Upper lobe of left lung (tissue), 4 donors: ENCODE data around the gene TEDC2.

Source experiments
- EP300 ChIP-seq, 4 donors: sonication (generic); formaldehyde crosslinking; IDR thresholded peaks; one replicate each; pipeline ENCODE4 v1.5.1; 2017; ENCODE audit warnings: antibody characterized with exemption in 4 of 4, control low read depth in 2 of 4
- POLR2A ChIP-seq, 4 donors: fragments of 450-650 bp; IDR thresholded peaks; one replicate each; pipeline ENCODE4 v1.5.1; 2016 to 2017; ENCODE audit warnings: antibody characterized with exemption in 4 of 4, mild to moderate bottlenecking in 2 of 4
- POLR2AphosphoS5 ChIP-seq, 2 donors: sonication (generic); formaldehyde crosslinking; IDR thresholded peaks; one replicate each; pipeline ENCODE4 v1.5.1; 2017; ENCODE audit warnings: antibody characterized with exemption in 2 of 2
- TF ChIP-seq, protein P1 (sequence below), 6 experiments: fragments of 450-650 bp in 4 of 6; fragments of 200-600 bp in 2 of 6; sonication (generic) in 2 of 6; IDR thresholded peaks; one replicate each; pipeline ENCODE4 v1.5.1; 2016 to 2019; ENCODE audit warnings: antibody characterized with exemption in 6 of 6

DNA sequence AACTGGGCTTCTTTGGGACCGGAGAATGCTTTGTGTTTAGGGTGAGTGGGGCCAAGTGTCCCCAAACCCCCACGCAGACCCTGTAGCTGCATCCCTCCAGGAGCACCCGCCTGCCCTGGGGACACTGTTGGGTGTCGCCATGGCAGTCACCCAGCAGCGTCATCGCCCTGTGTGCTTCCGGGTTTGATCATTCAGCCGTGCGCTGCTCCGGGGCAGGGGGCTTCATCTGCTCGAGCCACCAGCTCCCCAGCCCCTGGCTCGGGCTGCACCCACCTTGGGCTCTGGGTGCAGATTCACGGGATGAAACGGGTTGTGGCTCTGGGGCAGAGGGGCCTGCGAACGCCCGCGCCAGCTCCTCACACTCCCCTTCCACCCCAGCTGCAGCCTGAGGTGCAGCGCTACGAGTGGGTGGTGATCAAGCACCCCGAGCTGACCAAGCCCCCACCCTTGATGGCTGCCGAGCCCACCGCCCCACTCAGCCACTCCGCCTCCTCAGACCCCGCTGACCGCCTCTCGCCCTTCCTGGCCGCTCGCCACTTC lies 40.1 kb downstream of the TEDC2 start:
- TF ChIP-seq POLR2A (IDR thresholded peaks at IDR 0.05) (no peak), POLR2AphosphoS5 (IDR thresholded peaks at IDR 0.05) (no peak), EP300 (IDR thresholded peaks at IDR 0.05) (no peak)
- TF ChIP-seq, protein P1, sequence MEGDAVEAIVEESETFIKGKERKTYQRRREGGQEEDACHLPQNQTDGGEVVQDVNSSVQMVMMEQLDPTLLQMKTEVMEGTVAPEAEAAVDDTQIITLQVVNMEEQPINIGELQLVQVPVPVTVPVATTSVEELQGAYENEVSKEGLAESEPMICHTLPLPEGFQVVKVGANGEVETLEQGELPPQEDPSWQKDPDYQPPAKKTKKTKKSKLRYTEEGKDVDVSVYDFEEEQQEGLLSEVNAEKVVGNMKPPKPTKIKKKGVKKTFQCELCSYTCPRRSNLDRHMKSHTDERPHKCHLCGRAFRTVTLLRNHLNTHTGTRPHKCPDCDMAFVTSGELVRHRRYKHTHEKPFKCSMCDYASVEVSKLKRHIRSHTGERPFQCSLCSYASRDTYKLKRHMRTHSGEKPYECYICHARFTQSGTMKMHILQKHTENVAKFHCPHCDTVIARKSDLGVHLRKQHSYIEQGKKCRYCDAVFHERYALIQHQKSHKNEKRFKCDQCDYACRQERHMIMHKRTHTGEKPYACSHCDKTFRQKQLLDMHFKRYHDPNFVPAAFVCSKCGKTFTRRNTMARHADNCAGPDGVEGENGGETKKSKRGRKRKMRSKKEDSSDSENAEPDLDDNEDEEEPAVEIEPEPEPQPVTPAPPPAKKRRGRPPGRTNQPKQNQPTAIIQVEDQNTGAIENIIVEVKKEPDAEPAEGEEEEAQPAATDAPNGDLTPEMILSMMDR (IDR thresholded peaks at IDR 0.05): no peak
